IPS DF 6.9 (cell line): ENCODE results near the gene SLC25A33.
A peak's percentile ranks its signal among the peaks of the same experiment; 100 is the strongest.

Experiments
- DNase-seq: peaks from one replicate; pipeline ENCODE4 v3.0.0-alpha.2; 2013; ENCODE audit warnings: low read depth, low spot score
- H3K27ac ChIP-seq: one replicate; pipeline ENCODE4 v1.5.1; 2013; ENCODE audit warnings: low read length, control low read depth
- H3K27me3 ChIP-seq: 2 replicates; pipeline ENCODE4 v1.6.1; 2013; ENCODE audit warnings: mild to moderate bottlenecking, low read length; ENCODE audit not compliant: control insufficient read depth, insufficient read depth
- H3K36me3 ChIP-seq: 2 replicates; pipeline ENCODE4 v1.6.1; 2013; ENCODE audit warnings: low read length; ENCODE audit not compliant: control insufficient read depth, insufficient read depth
- H3K4me1 ChIP-seq: 2 replicates; pipeline ENCODE4 v1.6.1; 2013; ENCODE audit warnings: low read length; ENCODE audit not compliant: control insufficient read depth, insufficient read depth
- H3K4me3 ChIP-seq: 2 replicates; pipeline ENCODE4 v1.5.1; 2013; ENCODE audit warnings: mild to moderate bottlenecking, low read length
- H3K9me3 ChIP-seq: 2 replicates; pipeline ENCODE4 v1.6.1; 2013; ENCODE audit warnings: low read length, inconsistent platforms; ENCODE audit not compliant: control insufficient read depth, insufficient read depth
- WGBS: extraction: QIAGEN DNeasy Blood & Tissue Kit; methylation state at CpG from one replicate; pipeline ENCODE4 v1.1.7; 2013; ENCODE audit warnings: mixed read lengths, missing lambda C conversion rate; ENCODE audit not compliant: insufficient read length, insufficient coverage; 5-methylcytosine and 5-hydroxymethylcytosine counted together

Gene SLC25A33

DNA sequence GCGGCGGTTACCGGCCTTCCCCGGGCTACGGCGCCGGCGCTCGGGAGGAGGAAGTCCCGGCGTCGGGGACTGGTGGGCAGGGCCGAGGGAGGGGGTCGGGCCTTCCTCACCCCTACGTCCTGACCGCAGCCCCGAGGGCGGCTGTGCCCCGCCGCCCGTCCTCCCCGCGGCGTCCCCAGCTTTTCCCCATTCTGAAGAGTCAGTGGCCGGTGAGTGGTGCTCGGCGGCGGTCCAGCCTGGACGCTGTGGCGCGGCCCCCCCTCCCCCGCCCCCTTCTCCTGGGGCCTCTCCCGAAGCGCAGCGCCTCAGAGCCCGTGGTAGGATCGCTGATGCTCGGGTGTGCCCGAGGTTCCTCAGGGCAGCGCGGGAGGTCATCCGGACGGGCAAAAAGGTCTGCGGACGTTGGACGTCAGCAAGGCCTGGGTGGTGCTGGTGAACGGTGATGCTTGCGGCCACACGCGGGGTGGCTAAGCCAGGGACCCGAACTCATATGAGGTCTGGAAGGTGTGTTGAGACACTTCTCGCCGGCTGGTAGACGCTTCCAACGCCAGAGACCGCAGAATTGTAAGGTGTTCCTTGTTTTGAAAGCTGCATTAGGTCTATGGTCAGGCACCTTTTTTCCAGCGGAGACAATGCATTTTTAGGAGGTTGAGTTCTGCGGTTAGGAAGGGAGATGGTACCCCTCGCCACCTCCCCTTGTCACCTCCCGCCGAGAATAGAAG is 725 bp downstream of the SLC25A33 start:
- Histone ChIP-seq H3K36me3 (no peaks in the 10 kb centered on the region), H3K9me3 (no peaks in the 10 kb centered on the region), H3K4me3 (peak overlapping the region; percentile 69), H3K27me3 (no peaks in the 10 kb centered on the region), H3K4me1 (peaks cover 4% of the 10 kb centered on the region; the same call in 1 of the 2 replicates), H3K27ac (no peak overlapping the region)
- no peak for DNase-seq
- no CpG with 5 or more reads among the region's 61 CpGs for WGBS

DNA sequence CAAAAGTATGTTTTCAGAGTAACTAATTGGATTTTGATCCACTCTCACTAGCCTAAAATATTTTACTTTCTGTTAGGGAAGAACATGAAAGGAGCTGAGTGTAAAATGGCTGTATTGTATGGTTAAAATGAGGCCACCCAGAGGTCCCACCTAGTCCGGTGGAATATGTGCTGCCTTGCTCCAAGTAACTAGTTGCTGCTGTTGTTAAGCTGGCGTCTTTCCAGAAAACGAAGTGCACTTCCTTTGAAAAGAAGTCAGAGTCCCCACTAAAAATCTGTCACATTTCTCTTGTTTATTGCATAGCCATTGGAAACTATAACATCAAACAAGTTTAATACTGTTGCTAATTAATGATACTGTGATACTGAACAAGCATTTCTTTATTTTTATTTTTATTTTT is 3.2 kb downstream of the SLC25A33 start:
- no peak for DNase-seq
- no peaks in the 10 kb centered on the region for H3K27me3 ChIP-seq
- no peaks in the 10 kb centered on the region for H3K9me3 ChIP-seq
- no CpG with 5 or more reads among the region's 3 CpGs for WGBS
- H3K4me1 ChIP-seq = peaks cover 4% of the 10 kb centered on the region; the same call in 1 of the 2 replicates
- no peak overlapping the region for H3K4me3 ChIP-seq
- H3K27ac ChIP-seq = no peak overlapping the region
- H3K36me3 ChIP-seq = no peaks in the 10 kb centered on the region

DNA sequence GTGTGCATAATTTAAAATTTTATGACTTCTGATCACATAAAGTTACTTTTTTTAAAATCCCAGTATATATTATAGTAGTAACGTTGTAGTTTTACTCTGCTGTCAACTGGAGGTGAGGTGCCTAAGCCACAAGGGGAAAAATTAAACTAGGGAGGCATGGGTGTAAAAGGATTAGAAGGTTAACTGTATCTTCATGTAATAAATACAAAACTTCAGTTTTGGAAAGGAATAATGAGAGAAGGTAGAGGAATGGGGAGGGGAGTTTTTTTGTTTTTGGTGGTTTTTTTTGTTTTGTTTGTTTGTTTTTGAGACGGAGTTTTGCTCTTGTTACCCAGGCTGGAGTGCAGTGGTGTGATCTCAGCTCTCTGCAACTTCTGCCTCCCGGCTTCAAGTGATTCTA is 5.7 kb downstream of the SLC25A33 start:
- no peaks in the 10 kb centered on the region for H3K4me1 ChIP-seq
- H3K4me3 ChIP-seq = no peak overlapping the region
- no peaks in the 10 kb centered on the region for H3K36me3 ChIP-seq

DNA sequence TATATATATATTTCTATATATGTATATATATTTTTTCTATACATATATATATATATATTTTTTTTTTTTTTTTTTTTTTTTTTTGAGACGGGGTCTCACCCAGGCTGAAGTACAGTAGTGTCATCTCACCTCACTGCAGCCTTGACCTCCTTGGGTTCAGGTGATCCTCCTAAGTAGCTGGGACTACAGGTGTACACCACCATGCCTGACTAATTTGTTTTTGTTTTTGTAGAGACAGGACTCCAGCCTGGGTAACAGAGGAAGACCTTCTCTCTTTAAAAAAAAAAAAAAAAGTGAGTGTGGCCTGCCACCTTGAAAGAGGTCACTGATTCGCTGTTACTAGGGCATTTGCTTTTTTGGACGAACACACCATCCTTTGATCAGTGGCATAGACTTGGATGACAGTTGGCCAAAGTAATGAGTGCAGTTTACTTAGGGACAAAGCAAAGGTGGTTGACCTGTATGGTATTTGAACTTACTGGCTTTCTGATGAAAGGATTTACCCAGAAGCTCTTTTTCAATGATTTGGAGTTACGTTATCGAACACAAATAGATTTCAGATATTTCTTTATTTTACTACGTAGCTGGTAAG is 10.8 kb downstream of the SLC25A33 start:
- DNase-seq = no peak

More for the DNA sequence above, 5.7 kb downstream of the SLC25A33 start:
- Histone ChIP-seq H3K9me3 (no peaks in the 10 kb centered on the region), H3K27me3 (no peaks in the 10 kb centered on the region), H3K27ac (no peak overlapping the region)
- 100% methylated on average over 1 of the region's 3 CpGs for WGBS
- no peak for DNase-seq

DNA sequence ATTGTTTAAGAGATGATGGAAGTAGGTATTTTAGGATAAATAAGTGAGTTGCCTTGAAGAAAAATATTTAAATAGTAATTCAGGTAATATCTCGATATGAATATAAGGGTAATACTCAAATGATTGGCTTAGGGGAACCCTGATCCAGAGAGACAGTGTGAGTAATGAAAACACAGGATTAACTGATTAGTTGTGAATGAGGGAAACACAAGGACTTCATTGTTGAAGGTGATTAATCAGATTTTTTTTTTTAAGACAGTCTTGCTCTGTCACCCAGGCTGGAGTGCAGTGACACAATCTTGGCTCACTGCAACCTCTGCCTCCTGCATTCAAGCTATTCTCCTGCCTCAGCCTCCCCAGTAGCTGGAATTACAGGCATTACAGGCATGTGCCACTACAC is 12.7 kb downstream of the SLC25A33 start:
- H3K27me3 ChIP-seq = no peaks in the 10 kb centered on the region
- no peaks in the 10 kb centered on the region for H3K4me1 ChIP-seq
- peaks cover 11% of the 10 kb centered on the region for H3K36me3 ChIP-seq
- 100% methylated on average over 1 of the region's 1 CpG for WGBS
- H3K9me3 ChIP-seq = no peaks in the 10 kb centered on the region
- no peak overlapping the region for H3K27ac ChIP-seq
- no peak for DNase-seq
- no peak overlapping the region for H3K4me3 ChIP-seq

More for the DNA sequence above, 10.8 kb downstream of the SLC25A33 start:
- Histone ChIP-seq H3K9me3 (no peaks in the 10 kb centered on the region), H3K4me3 (no peak overlapping the region), H3K27me3 (no peaks in the 10 kb centered on the region), H3K4me1 (no peaks in the 10 kb centered on the region), H3K27ac (no peak overlapping the region), H3K36me3 (no peaks in the 10 kb centered on the region; the same call in 1 of the 2 replicates)
- WGBS = no CpG with 5 or more reads among the region's 6 CpGs

DNA sequence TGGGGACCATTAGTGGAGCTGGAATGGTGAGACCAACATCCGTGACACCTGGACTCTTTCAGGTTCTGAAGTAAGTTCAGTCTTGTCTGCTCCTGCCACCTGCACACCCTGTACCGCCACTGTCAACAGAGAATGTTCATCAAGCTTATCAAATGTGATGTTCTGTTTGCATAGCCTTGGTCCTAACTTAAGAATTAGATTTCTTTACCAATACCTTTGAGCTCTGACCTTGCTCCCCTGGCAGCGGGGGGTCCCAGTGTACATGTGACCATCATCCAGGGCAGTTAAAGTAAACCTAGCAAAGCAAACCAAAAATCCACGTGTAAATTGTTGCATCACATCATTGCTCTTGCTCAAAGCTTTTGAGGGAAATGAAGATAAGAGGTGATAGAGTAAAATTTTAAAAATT is 14.5 kb downstream of the SLC25A33 start:
- no peak for DNase-seq
- no CpG with 5 or more reads among the region's 4 CpGs for whole genome bisulfite sequencing
- Histone ChIP-seq H3K27me3 (no peaks in the 10 kb centered on the region), H3K4me3 (no peak overlapping the region), H3K27ac (no peak overlapping the region), H3K4me1 (no peaks in the 10 kb centered on the region), H3K9me3 (no peaks in the 10 kb centered on the region), H3K36me3 (peaks cover 11% of the 10 kb centered on the region)

DNA sequence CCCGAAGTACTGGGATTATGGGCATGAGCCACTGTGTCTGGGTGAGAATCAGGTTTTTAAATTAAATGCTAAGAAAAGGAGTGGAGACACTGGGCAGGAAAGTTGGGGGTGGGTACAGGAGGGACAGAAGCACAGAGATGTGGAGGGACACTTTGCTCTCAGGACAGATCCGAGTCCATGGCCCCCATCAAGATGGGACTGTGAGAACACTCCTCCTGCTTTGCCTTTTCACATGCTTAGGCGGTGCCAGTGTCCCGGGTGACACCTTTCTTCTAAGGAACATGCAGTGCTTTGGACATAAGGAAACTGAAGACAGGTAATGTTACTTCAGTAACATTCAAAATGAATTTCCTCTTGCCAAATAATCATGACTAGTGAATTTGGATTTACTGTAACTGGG is 16.7 kb downstream of the SLC25A33 start:
- no peak overlapping the region for H3K27ac ChIP-seq
- no peak overlapping the region for H3K4me3 ChIP-seq
- WGBS = no CpG with 5 or more reads among the region's 4 CpGs
- H3K36me3 ChIP-seq = peaks cover 11% of the 10 kb centered on the region
- H3K27me3 ChIP-seq = no peaks in the 10 kb centered on the region
- DNase-seq = no peak
- H3K4me1 ChIP-seq = no peaks in the 10 kb centered on the region
- no peaks in the 10 kb centered on the region for H3K9me3 ChIP-seq

DNA sequence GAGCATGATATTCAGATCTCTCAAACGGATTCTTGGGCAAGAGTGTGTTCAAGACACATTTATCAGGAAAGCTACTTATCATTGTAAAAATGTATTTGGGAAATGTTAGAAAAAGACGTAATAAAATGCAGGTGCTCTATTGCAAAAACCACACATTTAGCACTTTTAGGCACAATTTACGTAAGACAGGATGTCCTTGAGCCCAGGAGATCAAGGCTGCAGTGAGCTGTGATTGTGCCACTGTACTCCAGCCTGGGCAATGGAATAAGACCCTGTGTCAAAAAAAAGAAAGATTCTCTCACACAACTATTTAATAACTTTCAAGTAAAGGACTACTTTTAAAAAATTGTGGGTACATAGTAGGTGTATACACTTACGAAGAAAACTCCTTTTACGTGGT is 18.4 kb downstream of the SLC25A33 start:
- Histone ChIP-seq H3K27ac (no peak overlapping the region), H3K9me3 (no peaks in the 10 kb centered on the region), H3K4me3 (no peak overlapping the region), H3K4me1 (no peaks in the 10 kb centered on the region), H3K36me3 (peaks cover 11% of the 10 kb centered on the region), H3K27me3 (no peaks in the 10 kb centered on the region)
- DNase-seq = no peak
- no CpG with 5 or more reads among the region's 5 CpGs for WGBS

DNA sequence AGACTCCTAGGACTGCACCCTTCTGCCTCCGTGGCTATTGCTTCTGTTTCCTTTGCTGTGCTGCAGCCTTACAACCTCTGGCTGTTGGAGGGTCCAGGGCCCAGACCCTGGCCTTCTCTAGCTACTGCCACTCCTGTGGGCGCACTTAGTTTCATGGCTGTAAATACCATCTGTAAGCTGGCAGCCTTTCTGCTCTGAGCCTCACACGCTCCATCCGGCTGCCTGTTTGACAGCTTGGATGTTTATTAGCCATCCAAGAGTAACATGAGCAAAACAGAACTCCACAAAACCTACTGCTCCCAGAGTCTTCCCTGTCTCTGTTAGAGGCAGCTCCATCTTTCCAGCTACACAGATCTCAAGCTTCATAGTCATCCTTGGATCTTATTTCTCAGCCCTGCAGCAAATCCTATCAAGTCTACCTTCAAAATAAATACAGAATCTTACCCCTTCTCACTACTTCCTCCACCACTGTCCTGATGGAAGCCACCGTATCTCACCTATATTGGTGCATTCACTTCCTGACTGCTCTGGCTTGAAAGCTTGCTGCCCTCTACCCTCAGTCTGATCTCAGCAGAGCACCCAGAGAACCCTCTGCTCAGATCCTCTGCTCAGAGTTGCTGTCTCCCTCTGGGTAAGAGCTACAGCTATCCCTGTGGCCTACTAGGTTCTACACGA is 19.1 kb downstream of the SLC25A33 start:
- no peaks in the 10 kb centered on the region for H3K27me3 ChIP-seq
- H3K4me3 ChIP-seq = no peak overlapping the region
- H3K9me3 ChIP-seq = no peaks in the 10 kb centered on the region
- no peak overlapping the region for H3K27ac ChIP-seq
- H3K36me3 ChIP-seq = peaks cover 11% of the 10 kb centered on the region
- no peak for DNase-seq
- no CpG with 5 or more reads among the region's 6 CpGs for WGBS
- no peaks in the 10 kb centered on the region for H3K4me1 ChIP-seq

DNA sequence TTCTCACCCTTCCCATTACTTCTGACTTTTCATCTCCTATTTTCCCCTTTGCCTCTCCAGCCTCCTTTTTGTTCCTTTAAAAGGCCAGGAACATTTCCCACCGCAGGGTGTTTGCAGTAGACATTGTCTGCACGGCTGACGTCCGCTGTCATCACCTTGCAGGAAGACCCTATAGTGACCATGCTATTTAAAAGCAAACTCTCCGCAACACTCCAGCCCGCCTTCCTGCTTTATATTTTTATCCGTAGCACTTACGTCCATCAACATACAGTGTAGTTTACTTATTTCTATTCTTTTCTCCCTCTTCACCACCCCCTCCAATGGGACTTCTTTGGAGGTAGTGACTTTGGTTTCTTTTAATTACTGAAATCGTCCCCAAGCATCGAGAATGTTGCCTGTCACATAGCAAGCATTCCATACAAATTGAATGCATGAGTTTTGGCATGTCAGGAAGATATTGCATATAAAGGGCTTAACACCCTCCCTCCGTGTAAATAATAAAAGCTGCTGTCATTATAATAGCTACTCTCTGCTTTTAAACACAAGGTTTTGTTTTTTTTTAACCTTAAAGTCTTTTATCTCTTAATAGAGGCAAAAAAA is 19.8 kb downstream of the SLC25A33 start:
- Histone ChIP-seq H3K4me1 (no peaks in the 10 kb centered on the region), H3K4me3 (no peak overlapping the region), H3K27ac (no peak overlapping the region), H3K9me3 (no peaks in the 10 kb centered on the region), H3K36me3 (peaks cover 11% of the 10 kb centered on the region), H3K27me3 (no peaks in the 10 kb centered on the region)
- no peak for DNase-seq
- WGBS = no CpG with 5 or more reads among the region's 11 CpGs
